ENCODE data around the gene ARID1B.
"Not testable (repeated sequence)": the region's sequence is repeated elsewhere in the genome, so short reads cannot be mapped to it uniquely, and the experiment has no call there.

ARID1B gene

GRCh38 chr6:157021993-157022740, 245.0 kb downstream of the ARID1B start:
- peak; percentile 91 for DNase-seq (ENCODE audit: low spot score)

GRCh38 chr6:157023958-157024357, 246.8 kb downstream of the ARID1B start:
- no peak for DNase-seq (ENCODE audit: low spot score)

DNA sequence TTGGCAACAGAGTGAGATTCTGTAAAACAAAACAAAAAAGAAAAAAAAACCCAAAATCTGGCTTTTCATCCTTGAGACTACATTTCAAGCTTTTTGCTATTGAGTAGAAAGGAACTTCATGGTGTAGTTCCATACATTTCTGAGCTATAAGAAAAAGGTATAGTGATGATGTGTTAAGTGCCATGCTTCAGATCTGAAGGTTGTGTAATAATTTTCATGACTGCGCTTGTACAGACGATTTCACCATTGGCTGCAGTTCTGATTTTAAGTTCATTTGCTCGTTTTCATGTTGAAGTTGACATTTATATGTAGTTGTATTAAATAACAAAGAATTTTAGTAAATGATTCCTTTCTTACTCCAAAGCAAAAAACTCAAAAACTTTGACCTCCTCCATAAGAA, 247.6 kb downstream of the ARID1B start:
- DNase-seq (ENCODE audit: low spot score): no peak

- DNase-seq (ENCODE audit: low spot score): no peak
These were observed 248.3 kb downstream of the ARID1B start for GRCh38 chr6:157025437-157025836.

DNA sequence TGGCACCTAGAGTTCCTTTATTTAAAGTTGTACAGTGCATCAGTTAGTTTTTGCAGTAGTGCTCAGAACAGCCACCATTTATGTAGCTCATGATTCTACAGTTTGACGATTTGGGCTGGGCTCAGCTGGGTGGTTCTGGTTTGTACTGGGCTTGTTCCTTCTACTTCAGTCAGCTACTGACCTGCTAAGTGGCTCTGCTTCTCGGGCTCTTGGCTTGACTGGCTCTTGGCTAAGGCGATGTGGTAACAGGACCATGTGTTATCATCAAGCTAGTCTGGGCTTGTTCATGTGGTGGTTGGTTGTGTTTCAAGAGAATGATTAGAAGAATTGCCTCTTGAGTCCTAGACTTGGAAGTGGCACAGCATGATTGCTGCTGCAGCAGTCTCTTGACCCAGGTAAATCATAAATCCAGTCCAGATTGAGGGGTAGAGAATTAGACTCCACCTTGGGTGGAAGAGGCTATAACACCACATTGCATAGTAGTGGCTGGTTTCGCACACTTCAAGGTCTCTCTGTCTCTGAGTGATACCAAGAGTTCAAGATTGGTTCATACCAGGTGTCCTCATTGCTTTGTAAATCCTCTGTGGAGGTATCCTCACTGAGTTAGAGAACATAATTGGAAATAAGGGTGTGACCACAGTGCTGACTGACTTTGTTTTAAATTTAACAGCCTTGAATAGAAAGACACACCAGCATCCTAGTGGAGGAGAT, 253.0 kb downstream of the ARID1B start:
- no peak for DNase-seq (ENCODE audit: low spot score)

DNA sequence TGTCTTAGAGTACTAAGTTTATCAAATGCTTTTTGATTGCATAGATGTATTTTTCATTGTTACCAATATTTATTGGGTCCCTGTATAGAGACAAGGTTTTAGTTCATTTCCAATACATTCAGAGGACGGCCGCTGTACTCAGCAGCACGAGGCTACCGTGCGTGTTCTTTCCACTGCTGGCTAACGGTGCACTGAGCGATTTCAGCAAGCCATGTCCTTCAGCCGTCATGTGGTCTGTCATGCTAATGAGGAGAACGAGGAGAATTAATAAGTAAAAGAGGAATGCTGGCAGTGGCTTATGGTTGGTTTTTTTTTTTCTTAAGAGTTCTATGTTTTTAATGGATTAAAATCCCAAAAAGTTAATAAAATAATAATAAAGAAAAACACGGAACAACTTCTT, 253.6 kb downstream of the ARID1B start:
- DNase-seq (ENCODE audit: low spot score): no peak

- DNase-seq (ENCODE audit: low spot score): no peak
These were observed 255.7 kb downstream of the ARID1B start for GRCh38 chr6:157032923-157033322.

GRCh38 chr6:157033428-157034140, 256.4 kb downstream of the ARID1B start:
- DNase-seq (ENCODE audit: low spot score): no peak

DNA sequence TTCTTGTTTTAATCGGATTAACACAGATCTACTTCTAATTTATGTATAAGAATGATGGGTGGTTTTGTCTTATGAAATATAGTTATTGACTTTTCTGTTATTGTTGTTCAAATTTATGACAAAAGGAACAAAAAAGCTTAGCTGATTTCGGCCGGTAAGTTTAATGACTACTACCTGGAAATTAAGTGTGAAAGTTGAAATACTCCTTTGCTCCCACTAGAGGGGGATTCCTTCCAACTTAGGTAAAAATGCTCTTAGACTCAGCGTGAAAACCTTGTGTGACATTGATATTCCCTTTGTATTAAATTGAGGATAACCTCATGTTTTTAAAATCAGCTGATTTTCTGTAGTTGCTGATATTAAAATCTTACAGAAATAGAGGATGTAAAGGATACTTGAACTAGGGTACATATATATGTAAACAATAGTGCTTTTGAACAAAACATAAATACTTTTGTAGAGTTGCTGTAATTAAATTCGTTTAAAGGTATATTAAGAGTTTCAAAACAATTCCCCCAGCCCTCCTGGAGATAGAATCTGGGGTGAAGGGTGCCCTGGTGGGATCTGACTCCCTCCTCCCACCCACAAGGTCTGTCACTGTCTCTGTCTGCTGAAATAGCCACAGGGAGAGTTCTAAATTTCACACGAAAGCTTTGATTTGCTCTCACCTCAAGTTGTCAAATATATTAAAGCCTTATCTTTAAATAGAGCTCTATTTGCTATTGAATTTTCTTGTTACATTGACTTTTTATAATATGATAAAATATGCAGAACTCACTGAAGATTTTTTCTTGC, 257.5 kb downstream of the ARID1B start:
- no peak for DNase-seq (ENCODE audit: low spot score)

DNA sequence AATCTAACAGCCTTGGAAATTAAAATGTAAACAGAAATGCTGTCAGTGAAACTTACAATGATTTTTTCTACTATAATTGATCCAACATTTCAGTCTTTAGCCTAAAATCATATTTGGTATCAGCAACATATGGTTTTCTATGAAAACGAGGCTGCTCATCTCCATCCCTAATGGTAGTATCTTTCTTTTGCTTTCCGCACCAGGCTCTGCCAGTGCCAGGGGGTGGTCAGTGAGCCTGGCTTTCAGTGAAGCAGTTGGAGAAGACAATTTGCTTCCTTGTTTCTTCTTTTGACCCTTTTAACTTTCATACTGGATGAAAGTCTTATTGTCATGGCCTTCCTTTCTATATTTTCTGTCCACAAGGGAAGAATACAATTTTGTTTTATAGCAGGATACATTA, 258.4 kb downstream of the ARID1B start:
- peak; percentile 76 for DNase-seq (ENCODE audit: low spot score)

GRCh38 chr6:157036245-157036711, 259.1 kb downstream of the ARID1B start:
- DNase-seq (ENCODE audit: low spot score): peak; percentile 75

DNA sequence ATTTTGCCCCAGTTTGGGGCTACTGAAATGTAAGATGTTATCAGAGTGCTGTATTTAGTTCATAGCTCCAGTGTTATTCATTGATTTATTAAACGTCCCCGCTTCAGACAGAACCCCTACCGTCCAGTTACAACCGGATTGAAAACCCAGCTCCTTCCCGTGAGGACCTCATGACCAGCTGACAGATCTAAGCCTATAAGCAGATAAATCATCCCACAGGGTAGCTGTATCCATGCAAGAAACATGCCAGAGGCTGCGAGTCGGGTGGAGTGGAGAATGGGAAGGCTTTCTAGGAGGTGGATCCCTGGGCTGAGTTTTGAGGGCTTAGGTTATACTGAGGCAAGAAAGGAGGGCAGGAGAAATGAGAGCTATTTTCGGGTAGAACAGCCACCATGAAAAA, 260.0 kb downstream of the ARID1B start:
- DNase-seq (ENCODE audit: low spot score): no peak

DNA sequence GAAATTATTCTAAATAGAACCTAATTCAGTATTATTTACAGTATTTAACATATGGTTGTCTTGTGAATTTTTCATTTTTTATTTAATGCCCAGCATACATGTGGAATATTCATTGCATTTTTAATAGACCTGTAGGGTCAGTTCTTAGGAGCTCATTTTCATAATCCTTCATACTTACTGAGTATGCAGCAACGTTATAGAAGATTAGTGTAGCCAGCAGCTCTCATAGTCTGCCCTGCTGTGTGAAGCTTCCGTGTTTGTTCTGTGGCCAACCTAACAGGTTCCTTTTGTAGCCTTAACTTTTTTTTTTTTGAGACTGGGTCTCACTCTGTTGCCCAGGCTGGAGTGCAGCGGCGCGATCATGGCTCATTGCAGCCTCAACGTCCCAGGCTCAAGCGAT, 261.4 kb downstream of the ARID1B start:
- no peak for DNase-seq (ENCODE audit: low spot score)

- DNase-seq (ENCODE audit: low spot score): not testable (repeated sequence)
These were observed 262.5 kb downstream of the ARID1B start for GRCh38 chr6:157039639-157040038.

DNA sequence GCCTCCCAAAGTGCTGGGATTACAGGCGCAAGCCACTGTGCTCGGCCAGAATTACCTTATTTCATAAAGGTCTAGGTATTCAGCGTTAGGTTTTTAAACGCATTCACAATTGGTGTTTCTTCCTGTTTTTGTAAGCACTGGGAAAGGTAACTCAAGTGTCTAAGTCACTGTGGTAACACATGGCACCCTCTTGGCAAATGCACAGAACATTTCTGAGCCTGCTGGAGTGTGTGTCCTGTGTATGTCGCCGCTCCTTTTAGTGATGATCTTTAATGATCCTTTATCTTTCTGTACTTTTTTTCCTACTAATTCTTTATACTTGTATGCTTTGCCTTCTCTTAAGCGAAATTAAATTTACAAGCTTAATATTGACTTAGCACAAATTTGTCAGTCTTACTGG, 263.0 kb downstream of the ARID1B start:
- DNase-seq (ENCODE audit: low spot score): no peak

DNA sequence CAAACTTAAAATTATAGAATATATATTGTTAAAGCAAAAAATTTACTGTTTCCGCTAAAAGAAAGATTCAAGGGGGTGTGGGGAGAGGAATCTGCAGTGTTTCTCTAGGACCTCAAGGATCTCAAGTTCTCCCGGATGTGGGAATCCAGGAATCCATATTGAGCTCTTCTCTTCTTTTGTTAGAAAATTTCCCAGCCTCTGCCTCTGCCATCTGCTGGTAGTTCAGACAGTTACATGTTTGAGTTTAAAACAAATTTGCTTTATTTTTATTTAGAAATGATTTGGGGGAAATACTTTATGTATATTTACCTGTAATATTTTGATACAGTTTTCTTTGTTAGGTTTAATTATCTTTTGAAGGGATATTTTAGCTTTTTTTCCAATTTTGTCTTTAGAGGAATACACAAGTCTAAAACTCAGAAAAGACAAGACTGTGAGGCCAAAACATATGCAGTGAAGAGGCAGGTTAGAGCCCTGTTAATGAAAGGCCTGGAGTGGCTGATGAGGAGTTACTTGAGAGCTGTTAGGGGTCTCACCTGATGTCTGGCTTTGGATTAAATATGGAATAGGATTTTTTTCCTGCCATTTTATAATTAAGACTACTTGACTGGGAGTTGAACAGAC, 268.8 kb downstream of the ARID1B start:
- no peak for DNase-seq (ENCODE audit: low spot score)

GRCh38 chr6:157046776-157047175, 269.6 kb downstream of the ARID1B start:
- no peak for DNase-seq (ENCODE audit: low spot score)

DNA sequence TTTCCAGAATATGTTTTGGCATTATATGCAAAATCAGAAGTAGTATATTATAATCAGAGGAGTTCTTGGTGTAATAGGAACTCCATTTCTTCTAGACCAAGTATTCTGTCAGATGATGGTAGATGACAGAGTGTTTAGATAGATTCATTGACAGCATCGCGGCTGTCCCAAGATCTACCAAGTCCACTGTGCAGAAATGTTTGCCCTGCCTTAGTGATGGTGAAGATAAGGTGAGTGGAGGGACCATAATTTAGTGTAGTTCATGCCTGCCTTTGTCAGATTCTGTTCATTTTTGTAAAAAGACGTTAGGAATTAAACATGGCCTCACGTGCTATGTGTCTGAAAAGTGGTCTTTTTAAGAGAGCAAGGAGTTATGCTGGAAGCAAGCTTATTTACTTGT, 270.1 kb downstream of the ARID1B start:
- DNase-seq (ENCODE audit: low spot score): no peak

DNA sequence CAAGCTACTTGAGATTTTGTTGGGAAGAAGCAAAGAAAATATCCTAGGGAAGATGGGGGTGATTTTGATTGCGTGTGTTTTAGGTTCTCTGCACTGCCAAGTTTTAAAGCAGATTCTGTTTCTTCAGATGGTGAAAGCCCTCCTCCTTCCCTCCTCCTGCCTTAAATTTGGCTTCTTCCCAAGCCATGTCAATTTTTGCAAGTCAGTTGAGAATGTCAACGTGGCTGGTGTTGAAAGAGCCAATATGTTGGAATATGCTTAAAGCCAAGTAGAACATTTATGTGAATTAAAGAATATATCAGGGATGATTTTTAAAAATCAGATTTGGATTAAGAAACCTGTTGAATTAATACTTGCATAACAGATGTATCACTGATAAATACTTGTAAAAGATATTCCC, 270.8 kb downstream of the ARID1B start:
- no peak for DNase-seq (ENCODE audit: low spot score)

DNA sequence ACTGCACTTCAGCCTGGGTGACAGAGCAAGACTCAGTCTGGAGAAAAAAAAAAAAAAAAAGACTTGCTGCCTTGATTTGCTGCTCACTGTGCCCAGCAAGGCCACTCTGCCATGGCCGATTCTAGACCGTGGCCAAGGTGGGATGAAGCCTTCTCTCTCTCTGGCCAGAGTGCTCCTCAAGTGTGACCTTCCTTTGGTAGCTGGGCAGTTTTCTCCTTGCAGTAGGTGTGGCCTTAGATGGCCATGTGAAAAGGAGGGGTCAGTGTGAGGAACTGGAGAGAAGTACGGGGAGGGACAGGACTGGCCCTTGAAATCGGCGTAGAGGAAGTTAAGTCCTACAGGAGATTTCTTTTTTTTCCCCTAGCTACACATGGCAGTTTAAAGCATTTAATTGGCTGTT, 272.0 kb downstream of the ARID1B start:
- DNase-seq (ENCODE audit: low spot score): no peak

DNA sequence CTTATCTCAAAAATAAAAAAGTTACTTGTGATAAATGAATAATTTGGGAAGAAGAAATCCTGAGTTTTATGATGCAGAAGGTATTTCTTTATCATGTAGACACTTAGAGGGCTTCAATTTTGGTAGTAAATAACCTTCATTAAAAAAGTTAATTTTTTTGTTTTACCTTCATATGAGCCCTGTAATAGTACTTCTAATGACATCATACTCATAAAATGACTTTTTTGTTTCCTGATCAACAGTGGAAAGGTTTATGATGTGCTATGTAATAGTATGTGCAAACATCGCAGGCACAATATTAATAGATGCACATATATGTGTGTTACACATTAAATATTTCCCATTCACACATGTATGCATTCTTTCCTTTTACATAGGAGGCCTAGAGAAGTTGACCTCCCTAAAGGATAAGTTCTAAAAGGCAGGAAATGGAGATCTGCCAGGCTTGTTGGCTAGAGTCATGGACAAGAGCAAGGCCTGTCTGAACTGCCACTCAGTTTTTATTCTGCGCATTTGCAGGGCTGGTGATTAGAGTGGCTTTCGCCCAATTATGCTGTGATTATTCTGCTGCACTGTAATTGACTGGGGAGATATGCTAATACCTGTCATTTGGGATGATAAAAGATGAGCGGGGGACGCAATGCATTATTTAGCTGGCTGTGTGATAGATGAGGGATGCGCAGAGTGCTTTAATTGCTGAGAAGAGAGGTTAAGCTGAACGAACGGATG, 273.5 kb downstream of the ARID1B start:
- no peak for DNase-seq (ENCODE audit: low spot score)
